Parathyroid adenoma (tissue), 2 donors: ENCODE measurements around the gene LEMD2.

Experiments
- H2AFZ ChIP-seq: fragments of 300-600 bp; sonication (generic); one replicate; pipeline ENCODE4 v1.7.0; 2017; ENCODE audit warnings: antibody characterized with exemption, mild to moderate bottlenecking
- H3K27ac ChIP-seq: fragments of 300-600 bp; sonication (generic); one replicate; pipeline ENCODE4 v1.7.0; 2017
- H3K27me3 ChIP-seq: fragments of 300-600 bp; sonication (generic); one replicate; pipeline ENCODE4 v1.7.0; 2017; ENCODE audit warnings: low read length; ENCODE audit not compliant: control insufficient read depth, insufficient read depth
- H3K36me3 ChIP-seq: fragments of 300-600 bp; sonication (generic); one replicate; pipeline ENCODE4 v1.7.0; 2017; ENCODE audit warnings: low read length; ENCODE audit not compliant: control insufficient read depth, insufficient read depth
- H3K4me1 ChIP-seq: fragments of 300-600 bp; sonication (generic); one replicate; pipeline ENCODE4 v1.7.0; 2017; ENCODE audit warnings: control low read depth
- H3K4me2 ChIP-seq: fragments of 300-600 bp; sonication (generic); one replicate; pipeline ENCODE4 v1.7.0; 2017; ENCODE audit warnings: low read length
- H3K4me3 ChIP-seq: fragments of 300-600 bp; sonication (generic); one replicate; pipeline ENCODE4 v1.7.0; 2017; ENCODE audit warnings: low read depth, low read length
- H3K79me2 ChIP-seq: fragments of 300-600 bp; sonication (generic); one replicate; pipeline ENCODE4 v1.7.0; 2017; ENCODE audit warnings: control low read depth
- H3K9ac ChIP-seq: fragments of 300-600 bp; sonication (generic); one replicate; pipeline ENCODE4 v1.7.0; 2017; ENCODE audit warnings: mild to moderate bottlenecking
- H3K9me3 ChIP-seq: fragments of 300-600 bp; sonication (generic); one replicate; pipeline ENCODE4 v1.7.0; 2017; ENCODE audit warnings: low read length; ENCODE audit not compliant: control insufficient read depth
- CTCF ChIP-seq: fragments of 300-600 bp; sonication (generic); IDR thresholded peaks from one replicate; pipeline ENCODE4 v1.7.0; 2017; ENCODE audit warnings: antibody characterized with exemption, mild to moderate bottlenecking
- donor health status: primary hyperparathyroidism.

The LEMD2 gene

GRCh38 chr6:33763483-33763882 is 25.4 kb downstream of the LEMD2 start:
- Histone ChIP-seq H3K79me2 (no peaks in the 10 kb centered on the region), H3K4me3 (no peak overlapping the region), H2AFZ (no peak overlapping the region), H3K9ac (no peak overlapping the region), H3K9me3 (no peaks in the 10 kb centered on the region), H3K36me3 (no peaks in the 10 kb centered on the region), H3K4me1 (peaks cover 4% of the 10 kb centered on the region), H3K4me2 (no peak overlapping the region), H3K27me3 (no peaks in the 10 kb centered on the region), H3K27ac (no peak overlapping the region)
- TF ChIP-seq CTCF: no peak

DNA sequence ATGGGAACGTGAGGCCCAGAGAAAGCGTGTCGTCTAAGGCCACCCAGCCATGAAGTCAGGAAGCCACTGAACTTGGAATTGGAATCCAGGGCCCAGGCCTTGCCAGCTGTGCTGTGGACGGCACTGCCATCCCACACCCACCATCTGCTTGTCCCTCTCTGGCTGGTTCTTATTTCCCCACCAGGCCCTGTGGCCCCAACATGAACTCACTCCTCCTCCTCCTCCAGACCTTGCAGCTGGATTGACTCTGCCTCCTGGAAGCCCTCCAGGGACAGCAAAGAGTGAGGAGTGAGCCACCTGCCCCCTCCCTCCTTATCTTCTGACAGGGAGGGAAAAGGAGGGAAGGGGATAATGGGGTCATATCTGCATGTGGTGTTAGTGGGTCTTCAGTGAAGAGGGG is 26.2 kb downstream of the LEMD2 start:
- Histone ChIP-seq H2AFZ (no peak overlapping the region), H3K4me1 (peaks cover 4% of the 10 kb centered on the region), H3K4me3 (no peak overlapping the region), H3K9me3 (no peaks in the 10 kb centered on the region), H3K9ac (no peak overlapping the region), H3K4me2 (no peak overlapping the region), H3K79me2 (no peaks in the 10 kb centered on the region), H3K27me3 (no peaks in the 10 kb centered on the region), H3K27ac (no peak overlapping the region), H3K36me3 (no peaks in the 10 kb centered on the region)
- TF ChIP-seq CTCF: no peak

DNA sequence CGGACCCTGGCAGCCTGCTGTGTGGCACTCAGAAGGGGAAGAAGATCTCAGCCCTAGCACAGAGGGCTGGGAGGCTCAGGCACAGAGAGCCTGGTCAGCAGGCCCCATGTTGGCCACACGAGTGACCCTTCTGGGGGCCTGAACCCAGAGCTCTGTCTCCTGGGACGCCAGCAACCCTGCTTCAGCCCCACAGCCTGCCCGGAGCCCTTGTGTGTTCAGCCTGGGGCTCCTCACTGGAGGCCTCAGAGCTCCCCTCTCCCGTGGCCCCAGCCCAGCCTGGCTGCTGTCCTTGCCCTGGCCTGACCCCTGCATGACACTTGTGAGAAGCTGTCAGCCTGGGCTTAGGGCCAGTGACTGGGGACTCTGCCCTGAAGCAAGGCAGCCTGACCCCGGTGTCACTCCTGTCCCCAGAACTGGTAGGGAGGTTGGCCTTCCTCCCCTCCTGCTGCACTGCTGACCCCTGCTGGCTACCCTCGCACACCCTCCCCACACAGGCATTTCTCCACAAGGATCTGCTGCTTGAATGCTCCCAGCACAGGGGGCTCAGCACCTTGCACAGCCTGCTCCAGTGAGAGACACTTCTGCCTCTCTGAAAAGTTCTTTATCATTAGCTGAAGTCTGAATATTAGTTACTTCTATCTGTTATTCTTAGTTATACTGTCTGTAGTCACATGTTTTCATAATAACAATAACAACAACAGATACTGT is 26.9 kb downstream of the LEMD2 start:
- Histone ChIP-seq H3K4me2 (no peak overlapping the region), H3K36me3 (no peaks in the 10 kb centered on the region), H3K4me1 (peaks cover 4% of the 10 kb centered on the region), H3K27ac (no peak overlapping the region), H2AFZ (peak overlapping the region; percentile 55), H3K79me2 (no peaks in the 10 kb centered on the region), H3K9me3 (no peaks in the 10 kb centered on the region), H3K4me3 (no peak overlapping the region), H3K27me3 (no peaks in the 10 kb centered on the region), H3K9ac (no peak overlapping the region)
- TF ChIP-seq CTCF: peak; percentile 73

- Histone ChIP-seq H3K4me1 (peaks cover 4% of the 10 kb centered on the region), H3K4me2 (no peak overlapping the region), H3K4me3 (no peak overlapping the region), H3K27ac (no peak overlapping the region), H3K36me3 (no peaks in the 10 kb centered on the region), H2AFZ (peak overlapping the region; percentile 55), H3K9me3 (no peaks in the 10 kb centered on the region), H3K9ac (no peak overlapping the region), H3K79me2 (no peaks in the 10 kb centered on the region), H3K27me3 (no peaks in the 10 kb centered on the region)
- TF ChIP-seq CTCF: no peak
These were observed 27.4 kb downstream of the LEMD2 start for GRCh38 chr6:33761581-33761921.

GRCh38 chr6:33759887-33760629 is 28.9 kb downstream of the LEMD2 start:
- Histone ChIP-seq H3K27ac (no peak overlapping the region), H3K9ac (no peak overlapping the region), H3K9me3 (no peaks in the 10 kb centered on the region), H2AFZ (no peak overlapping the region), H3K4me2 (no peak overlapping the region), H3K27me3 (no peaks in the 10 kb centered on the region), H3K79me2 (no peaks in the 10 kb centered on the region), H3K36me3 (no peaks in the 10 kb centered on the region), H3K4me3 (no peak overlapping the region), H3K4me1 (peaks cover 4% of the 10 kb centered on the region)
- no peak for TF ChIP-seq CTCF
